HCT116 (cell line): ENCODE data around the gene B4GALNT3. TPM values are rescaled to one million over a fixed set of nuclear protein-coding genes. Genes with fewer than 3 reads are reported as not detected.

Source experiments
- ATAC-seq: fragments of 200-7000 bp; cut with Tn5 transposase; 2 replicates; pipeline ENCODE4 v1.9.1; 2020; ENCODE audit warnings: mild to moderate bottlenecking, moderate library complexity
- BruUV-seq: library from RNA; stranded (reverse); fragments of 400-500 nt; replicated peaks from 2 replicates; lab custom pipeline; 2021; lab: Mats Ljungman, UMichigan
- CTCF ChIA-PET: fragments of 300-600 bp; sonication (Branson Sonifier 250); formaldehyde crosslinking; loops from one replicate; lab custom pipeline; 2021; ENCODE audit warnings: antibody characterized with exemption; lab: Charles Lee
- POLR2A ChIA-PET: fragments of 300-600, 350-600 bp; sonication (Branson Sonifier 250); formaldehyde crosslinking; loops from one replicate; lab custom pipeline; 2021; ENCODE audit warnings: antibody characterized with exemption; lab: Charles Lee
- RAD21 ChIA-PET, 2 experiments: fragments of 300-600 bp; sonication (Branson Sonifier 250); formaldehyde crosslinking; loops; one replicate each; lab custom pipeline; 2023; ENCODE audit warnings: low total read pairs in 2 of 2; ENCODE audit not compliant: uncharacterized antibody in 2 of 2, unreplicated experiment in 2 of 2, low non-redundant PET in 1 of 2; lab: Charles Lee
- DNase-seq: peaks from one replicate; pipeline ENCODE4 v3.0.0-alpha.2; 2010; ENCODE audit warnings: low read depth, low spot score
- H2AFZ ChIP-seq: fragments of 200-600 bp; shearing (Covaris generic), sonication (generic); 2 replicates; pipeline ENCODE4 v1.6.1; 2017; ENCODE audit warnings: low read depth, mixed run types, mixed read lengths, antibody characterized with exemption, low read length; ENCODE audit not compliant: poor library complexity, severe bottlenecking
- H3K27ac ChIP-seq: 2 replicates; pipeline ENCODE4 v1.5.1; 2012; ENCODE audit warnings: low read depth, low read length
- H3K27me3 ChIP-seq: fragments of 200-600 bp; sonication (generic); 2 replicates; pipeline ENCODE4 v1.6.1; 2016; ENCODE audit warnings: mixed run types, low read length, mixed read lengths; ENCODE audit not compliant: insufficient read depth
- H3K36me3 ChIP-seq, 2 experiments: fragments of 200-500 bp in 1 of 2; fragments of 200-600 bp in 1 of 2; sonication (Bioruptor generic) in 1 of 2; sonication (generic) in 1 of 2; 2 replicates each; pipeline versions ENCODE4 v1.5.1 to v1.6.1; 2014 to 2016; ENCODE audit warnings: low read length in 2 of 2, inconsistent platforms in 1 of 2, mixed read lengths in 1 of 2, mixed run types in 1 of 2; ENCODE audit not compliant: insufficient read depth in 2 of 2, control insufficient read depth in 1 of 2
- H3K4me1 ChIP-seq, 2 experiments: fragments of 200-600 bp in 1 of 2; sonication (generic) in 1 of 2; 2 replicates each; pipeline versions ENCODE4 v1.5.1 to v1.6.1; 2012 to 2017; ENCODE audit warnings: low read length in 2 of 2, inconsistent platforms in 1 of 2, mild to moderate bottlenecking in 1 of 2, mixed read lengths in 1 of 2, mixed run types in 1 of 2, moderate library complexity in 1 of 2; ENCODE audit not compliant: insufficient read depth in 2 of 2, control insufficient read depth in 1 of 2
- H3K4me2 ChIP-seq: fragments of 200-600 bp; sonication (generic); 2 replicates; pipeline ENCODE4 v1.6.1; 2017; ENCODE audit warnings: mixed run types, low read length, mixed read lengths
- H3K4me3 ChIP-seq, 2 experiments: fragments of 200-600 bp in 1 of 2; sonication (generic) in 1 of 2; replicated peaks in 1 of 2; 2 replicates each; pipeline ENCODE4 v1.5.1; 2011 to 2016; ENCODE audit warnings: low read length in 2 of 2, control low read depth in 1 of 2, low read depth in 1 of 2, mild to moderate bottlenecking in 1 of 2, mixed read lengths in 1 of 2, mixed run types in 1 of 2
- H3K79me2 ChIP-seq: fragments of 200-600 bp; sonication (generic); 2 replicates; pipeline ENCODE4 v1.6.1; 2017; ENCODE audit warnings: mild to moderate bottlenecking, mixed run types, low read length, moderate library complexity, mixed read lengths; ENCODE audit not compliant: insufficient read depth
- H3K9ac ChIP-seq: fragments of 200-600 bp; sonication (generic); 2 replicates; pipeline ENCODE4 v1.6.1; 2016; ENCODE audit warnings: low read length, mixed read lengths
- H3K9me2 ChIP-seq: fragments of 200-600 bp; sonication (generic), shearing (Covaris generic); 2 replicates; pipeline ENCODE4 v1.6.1; 2017; ENCODE audit warnings: mixed run types, mild to moderate bottlenecking, moderate library complexity; ENCODE audit not compliant: insufficient read depth
- H3K9me3 ChIP-seq, 2 experiments: fragments of 200-500 bp in 1 of 2; fragments of 200-600 bp in 1 of 2; sonication (Bioruptor generic) in 1 of 2; sonication (generic) in 1 of 2; 2 replicates each; pipeline ENCODE4 v1.6.1; 2014 to 2017; ENCODE audit warnings: low read length in 2 of 2, mixed read lengths in 2 of 2, inconsistent platforms in 1 of 2, low read depth in 1 of 2, mild to moderate bottlenecking in 1 of 2, mixed run types in 1 of 2, moderate library complexity in 1 of 2; ENCODE audit not compliant: control insufficient read depth in 1 of 2, insufficient read depth in 1 of 2
- H4K20me1 ChIP-seq: fragments of 200-600 bp; sonication (generic), shearing (Covaris generic); 2 replicates; pipeline ENCODE4 v1.6.1; 2017; ENCODE audit warnings: mixed run types, mild to moderate bottlenecking, moderate library complexity; ENCODE audit not compliant: insufficient read depth
- ATF3 ChIP-seq: IDR thresholded peaks from 2 replicates; pipeline ENCODE4 v1.6.1; 2012
- EGR1 ChIP-seq: IDR thresholded peaks from 2 replicates; pipeline ENCODE4 v1.6.1; 2012; ENCODE audit warnings: low read depth
- ELF1 ChIP-seq: IDR thresholded peaks from 2 replicates; pipeline ENCODE4 v1.6.1; 2012; ENCODE audit warnings: low read depth, borderline replicate concordance
- EZH2 ChIP-seq: fragments of 200-600 bp; sonication (generic); IDR thresholded peaks from 2 replicates; pipeline ENCODE4 v1.6.1; 2017; ENCODE audit warnings: antibody characterized with exemption, mixed run types
- JUND ChIP-seq: IDR thresholded peaks from 2 replicates; pipeline ENCODE4 v1.6.1; 2012
- POLR2A ChIP-seq: IDR thresholded peaks from 2 replicates; pipeline ENCODE4 v1.7.0; 2011; ENCODE audit warnings: borderline replicate concordance; ENCODE audit not compliant: insufficient read depth, insufficient read length; ENCODE audit errors: extremely low read depth
- RAD21 ChIP-seq: IDR thresholded peaks from 2 replicates; pipeline ENCODE4 v1.6.1; 2012; ENCODE audit warnings: low read depth, mild to moderate bottlenecking
- SRF ChIP-seq: IDR thresholded peaks from 2 replicates; pipeline ENCODE4 v1.6.1; 2012; ENCODE audit warnings: low read depth
- YY1 ChIP-seq: IDR thresholded peaks from 2 replicates; pipeline ENCODE4 v1.6.1; 2011; ENCODE audit warnings: low read length, low read depth, moderate library complexity, mild to moderate bottlenecking; ENCODE audit not compliant: insufficient replicate concordance; ENCODE audit errors: extremely low read depth
- ZFX ChIP-seq: fragments of 450-650 bp; IDR thresholded peaks from 2 replicates; pipeline ENCODE4 v1.6.1; 2017
- intact Hi-C: fragments of 100-400 bp; cut with micrococcal nuclease; formaldehyde crosslinking; loops from 2 replicates; pipeline ENCODE4 v1.10.0; 2022
- total RNA-seq: library from RNA; stranded (reverse); gene quantifications from one replicate; pipeline ENCODE4 v1.2.1, GENCODE V29; 2021; ENCODE audit not compliant: unreplicated experiment
- TF ChIP-seq, protein P1 (sequence below), 3 experiments: fragments of 200-600 bp in 1 of 3; sonication (generic) in 1 of 3; IDR thresholded peaks in 2 of 3; conservative IDR thresholded peaks in 1 of 3; 2 replicates each; pipeline ENCODE4 v1.5.1; 2012 to 2017; ENCODE audit warnings: low read depth in 2 of 3, low read length in 2 of 3, antibody characterized with exemption in 1 of 3, borderline replicate concordance in 1 of 3, control low read depth in 1 of 3, mild to moderate bottlenecking in 1 of 3, mixed read lengths in 1 of 3, mixed run types in 1 of 3, moderate library complexity in 1 of 3; ENCODE audit not compliant: insufficient read depth in 1 of 3
- TF ChIP-seq, protein P2 (sequence below): IDR thresholded peaks from 2 replicates; pipeline ENCODE4 v1.6.1; 2012; ENCODE audit warnings: low read depth

The B4GALNT3 gene
- total RNA-seq, 1 experiment from 2014 or later, result 18.2 TPM

DNA sequence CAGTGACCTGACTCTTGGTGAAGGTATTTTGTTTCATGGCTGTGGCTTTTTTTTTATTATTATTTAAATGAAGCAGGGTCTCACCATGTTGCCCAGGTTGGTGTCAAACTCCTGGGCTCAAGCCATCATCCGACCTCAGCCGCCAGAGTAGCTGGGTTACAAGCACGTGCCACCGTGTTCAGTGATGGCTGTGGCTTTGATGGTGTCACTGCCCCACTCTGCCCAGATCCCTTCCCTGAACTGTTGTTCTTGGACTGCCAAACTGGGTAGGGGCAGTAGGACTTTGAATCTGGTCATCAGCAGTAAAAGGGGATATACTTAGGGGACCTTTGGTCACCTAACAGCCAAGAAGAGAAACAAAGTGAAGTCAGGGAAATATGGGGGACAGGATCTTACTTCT is 19.4 kb downstream of the B4GALNT3 start:
- no peak for TF ChIP-seq POLR2A
- ChIA-PET RAD21 (no interaction called here), CTCF (no interaction called here), POLR2A (no interaction called here)
- no peak for DNase-seq
- intact Hi-C loops, result no loop called here
- no TSS peak for BruUV-seq
- no peak overlapping the region for H3K9ac ChIP-seq
- H3K36me3 ChIP-seq, result no peaks in the 10 kb centered on the region
- peaks cover under 1 to 1% of the 10 kb centered on the region in 2 experiments; a peak in 1 of 4 replicates for H3K4me1 ChIP-seq
- H3K27ac ChIP-seq, result no peak overlapping the region
- no peak overlapping the region for H3K4me3 ChIP-seq
- H4K20me1 ChIP-seq, result no peaks in the 10 kb centered on the region
- no peak for ATAC-seq
- no peaks in the 10 kb centered on the region for H3K79me2 ChIP-seq
- no peaks in the 10 kb centered on the region for H3K27me3 ChIP-seq
- no peaks in the 10 kb centered on the region for H3K9me2 ChIP-seq
- no peak overlapping the region for H2AFZ ChIP-seq
- no peak overlapping the region for H3K4me2 ChIP-seq
- H3K9me3 ChIP-seq, result no peaks in the 10 kb centered on the region

- no peak for DNase-seq
- H3K27me3 ChIP-seq, result no peaks in the 10 kb centered on the region
- no peaks in the 10 kb centered on the region for H3K9me3 ChIP-seq
- no peak for TF ChIP-seq POLR2A
- no peak for TF ChIP-seq EZH2
- TF ChIP-seq ATF3, result no peak
- no peak for TF ChIP-seq ZFX
- no peak for TF ChIP-seq EGR1
- no peak for TF ChIP-seq JUND
- TF ChIP-seq ELF1, result no peak
- TF ChIP-seq RAD21, result no peak
- TF ChIP-seq, protein P1, sequence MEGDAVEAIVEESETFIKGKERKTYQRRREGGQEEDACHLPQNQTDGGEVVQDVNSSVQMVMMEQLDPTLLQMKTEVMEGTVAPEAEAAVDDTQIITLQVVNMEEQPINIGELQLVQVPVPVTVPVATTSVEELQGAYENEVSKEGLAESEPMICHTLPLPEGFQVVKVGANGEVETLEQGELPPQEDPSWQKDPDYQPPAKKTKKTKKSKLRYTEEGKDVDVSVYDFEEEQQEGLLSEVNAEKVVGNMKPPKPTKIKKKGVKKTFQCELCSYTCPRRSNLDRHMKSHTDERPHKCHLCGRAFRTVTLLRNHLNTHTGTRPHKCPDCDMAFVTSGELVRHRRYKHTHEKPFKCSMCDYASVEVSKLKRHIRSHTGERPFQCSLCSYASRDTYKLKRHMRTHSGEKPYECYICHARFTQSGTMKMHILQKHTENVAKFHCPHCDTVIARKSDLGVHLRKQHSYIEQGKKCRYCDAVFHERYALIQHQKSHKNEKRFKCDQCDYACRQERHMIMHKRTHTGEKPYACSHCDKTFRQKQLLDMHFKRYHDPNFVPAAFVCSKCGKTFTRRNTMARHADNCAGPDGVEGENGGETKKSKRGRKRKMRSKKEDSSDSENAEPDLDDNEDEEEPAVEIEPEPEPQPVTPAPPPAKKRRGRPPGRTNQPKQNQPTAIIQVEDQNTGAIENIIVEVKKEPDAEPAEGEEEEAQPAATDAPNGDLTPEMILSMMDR (IDR thresholded peaks at IDR 0.05 in 2 of 3, conservative IDR thresholded peaks at IDR 0.05 in 1 of 3; ENCODE audit: borderline replicate concordance in 1 of 3, insufficient read depth in 1 of 3, low read depth in 2 of 3, low read length in 2 of 3), result no peak
- TF ChIP-seq SRF, result no peak
- no peak for TF ChIP-seq YY1
- TF ChIP-seq, protein P2, sequence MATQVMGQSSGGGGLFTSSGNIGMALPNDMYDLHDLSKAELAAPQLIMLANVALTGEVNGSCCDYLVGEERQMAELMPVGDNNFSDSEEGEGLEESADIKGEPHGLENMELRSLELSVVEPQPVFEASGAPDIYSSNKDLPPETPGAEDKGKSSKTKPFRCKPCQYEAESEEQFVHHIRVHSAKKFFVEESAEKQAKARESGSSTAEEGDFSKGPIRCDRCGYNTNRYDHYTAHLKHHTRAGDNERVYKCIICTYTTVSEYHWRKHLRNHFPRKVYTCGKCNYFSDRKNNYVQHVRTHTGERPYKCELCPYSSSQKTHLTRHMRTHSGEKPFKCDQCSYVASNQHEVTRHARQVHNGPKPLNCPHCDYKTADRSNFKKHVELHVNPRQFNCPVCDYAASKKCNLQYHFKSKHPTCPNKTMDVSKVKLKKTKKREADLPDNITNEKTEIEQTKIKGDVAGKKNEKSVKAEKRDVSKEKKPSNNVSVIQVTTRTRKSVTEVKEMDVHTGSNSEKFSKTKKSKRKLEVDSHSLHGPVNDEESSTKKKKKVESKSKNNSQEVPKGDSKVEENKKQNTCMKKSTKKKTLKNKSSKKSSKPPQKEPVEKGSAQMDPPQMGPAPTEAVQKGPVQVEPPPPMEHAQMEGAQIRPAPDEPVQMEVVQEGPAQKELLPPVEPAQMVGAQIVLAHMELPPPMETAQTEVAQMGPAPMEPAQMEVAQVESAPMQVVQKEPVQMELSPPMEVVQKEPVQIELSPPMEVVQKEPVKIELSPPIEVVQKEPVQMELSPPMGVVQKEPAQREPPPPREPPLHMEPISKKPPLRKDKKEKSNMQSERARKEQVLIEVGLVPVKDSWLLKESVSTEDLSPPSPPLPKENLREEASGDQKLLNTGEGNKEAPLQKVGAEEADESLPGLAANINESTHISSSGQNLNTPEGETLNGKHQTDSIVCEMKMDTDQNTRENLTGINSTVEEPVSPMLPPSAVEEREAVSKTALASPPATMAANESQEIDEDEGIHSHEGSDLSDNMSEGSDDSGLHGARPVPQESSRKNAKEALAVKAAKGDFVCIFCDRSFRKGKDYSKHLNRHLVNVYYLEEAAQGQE, result no peak
- no peak overlapping the region for H3K4me2 ChIP-seq
- no peak overlapping the region for H3K4me3 ChIP-seq
- intact Hi-C loops, result no loop called here
- no peak overlapping the region for H3K9ac ChIP-seq
- no peaks in the 10 kb centered on the region for H3K4me1 ChIP-seq
- RAD21 ChIA-PET, result no interaction called here
- CTCF ChIA-PET, result no interaction called here
- no peak overlapping the region for H2AFZ ChIP-seq
- POLR2A ChIA-PET, result no interaction called here
- H4K20me1 ChIP-seq, result no peaks in the 10 kb centered on the region
- H3K36me3 ChIP-seq, result no peaks in the 10 kb centered on the region
- H3K27ac ChIP-seq, result no peak overlapping the region
- no TSS peak for BruUV-seq
- H3K9me2 ChIP-seq, result no peaks in the 10 kb centered on the region
- ATAC-seq, result no peak
- H3K79me2 ChIP-seq, result no peaks in the 10 kb centered on the region
These were observed 21.4 kb downstream of the B4GALNT3 start for GRCh38 chr12:480831-481816.
